Activated CD8-positive, alpha-beta T cell treated with anti-CD3 and anti-CD28 coated beads for 36 hours (primary cell): ENCODE results near the gene RIPOR3. TPM values are rescaled to one million over a fixed set of nuclear protein-coding genes. Genes with fewer than 3 reads are reported as not detected.

Source experiments
- ATAC-seq: fragments of 200-7000 bp; cut with Tn5 transposase; one replicate; pipeline ENCODE4 v1.10.0; 2021; ENCODE audit warnings: mild to moderate bottlenecking, moderate library complexity
- CTCF ChIA-PET: fragments of 350-600 bp; sonication (Branson Sonifier 250); formaldehyde crosslinking; loops from one replicate; lab custom pipeline; 2021; ENCODE audit warnings: antibody characterized with exemption; lab: Charles Lee
- POLR2A ChIA-PET: fragments of 350-600 bp; sonication (Branson Sonifier 250); formaldehyde crosslinking; loops from one replicate; lab custom pipeline; 2021; ENCODE audit warnings: antibody characterized with exemption; lab: Charles Lee
- DNase-seq: peaks from one replicate; pipeline ENCODE4 v3.0.0-alpha.2; 2020
- H3K27ac Mint-ChIP-seq: one replicate; pipeline ENCODE4 v1.8.0; 2021; ENCODE audit warnings: mild to moderate bottlenecking, mixed read lengths
- H3K27me3 Mint-ChIP-seq: one replicate; pipeline ENCODE4 v1.8.0; 2021; ENCODE audit warnings: mixed read lengths
- H3K36me3 Mint-ChIP-seq: one replicate; pipeline ENCODE4 v1.8.0; 2021; ENCODE audit warnings: low read depth, mixed read lengths
- H3K4me1 Mint-ChIP-seq: one replicate; pipeline ENCODE4 v1.8.0; 2021; ENCODE audit warnings: low read depth, mixed read lengths
- H3K4me3 Mint-ChIP-seq: one replicate; pipeline ENCODE4 v1.8.0; 2021; ENCODE audit warnings: mild to moderate bottlenecking, moderate library complexity, mixed read lengths
- H3K9me3 Mint-ChIP-seq: one replicate; pipeline ENCODE4 v1.8.0; 2021; ENCODE audit warnings: mixed read lengths
- CTCF ChIP-seq: fragments of 200-600 bp; IDR thresholded peaks from one replicate; pipeline ENCODE4 v1.8.0; 2022; ENCODE audit warnings: antibody characterized with exemption, mild to moderate bottlenecking
- intact Hi-C: fragments of 100-400 bp; cut with micrococcal nuclease; formaldehyde crosslinking; loops from one replicate; pipeline ENCODE4 v1.10.0; 2022
- total RNA-seq, 2 experiments: library from RNA; stranded (reverse); gene quantifications; one replicate each; pipeline ENCODE4 v1.2.3, GENCODE V29; 2021

RIPOR3 gene
- total RNA-seq, 2 experiments from 2014 or later = not detected

DNA sequence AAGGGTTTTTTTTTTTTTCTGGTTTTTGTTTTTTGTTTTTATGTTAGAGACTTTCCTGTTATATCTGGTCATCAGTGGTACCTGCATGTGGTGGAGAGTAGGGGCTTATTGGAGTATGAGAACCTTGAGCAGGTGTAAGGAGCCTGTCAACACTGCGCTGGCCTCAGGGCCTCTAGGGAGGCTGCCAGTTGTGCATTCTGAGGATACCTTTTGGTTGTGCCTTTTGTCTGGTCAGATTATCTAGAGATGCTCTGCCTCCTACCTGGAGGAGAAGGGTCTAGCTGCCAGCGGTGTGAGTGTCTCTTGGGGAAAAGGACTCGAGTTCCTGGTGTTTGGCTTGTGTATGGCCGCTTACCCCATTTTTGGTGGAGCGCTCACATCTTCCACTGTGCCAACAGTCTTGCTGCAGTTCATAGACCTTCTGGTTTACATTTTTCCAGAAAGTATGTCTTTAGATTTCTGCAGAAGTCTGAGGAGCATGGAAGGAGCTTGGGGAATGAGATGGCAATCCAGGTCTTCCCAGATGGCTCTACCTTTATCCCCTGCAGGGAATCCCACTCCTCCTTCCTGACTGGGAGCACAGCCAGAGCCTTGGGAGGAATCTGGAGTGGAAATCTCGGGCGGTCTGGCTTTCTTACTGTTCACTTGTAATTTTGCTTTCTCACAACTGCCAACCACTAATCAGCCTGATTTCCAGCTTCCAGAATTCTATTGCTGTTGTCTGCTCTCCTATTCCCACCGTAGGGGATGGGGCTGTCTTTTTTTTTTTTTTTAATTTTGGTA, 131.3 kb downstream of the RIPOR3 start:
- peaks cover 67% of the 10 kb centered on the region for H3K4me1 Mint-ChIP-seq

DNA sequence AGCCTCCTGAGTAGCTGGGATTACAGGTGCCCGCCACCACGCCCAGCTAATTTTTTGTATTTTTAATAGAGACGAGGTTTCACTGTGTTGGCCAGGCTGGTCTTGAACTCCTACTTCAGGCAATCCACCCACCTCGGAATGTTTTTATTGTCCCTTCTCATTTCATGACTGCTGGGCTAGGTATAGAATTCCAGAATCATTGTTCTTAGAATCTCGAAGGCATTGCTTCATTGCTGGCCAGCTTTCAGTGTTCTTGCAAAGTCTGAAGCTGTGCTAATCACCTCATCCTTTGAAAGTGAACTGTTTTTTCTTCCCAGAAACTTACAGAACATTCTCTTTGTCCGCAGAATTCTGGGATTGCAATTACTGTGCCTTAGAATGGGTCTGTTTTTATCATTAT, 132.2 kb downstream of the RIPOR3 start:
- intact Hi-C loops = no loop called here
- no peak for TF ChIP-seq CTCF
- Mint-ChIP-seq H3K4me3 (no peak overlapping the region), H3K36me3 (peaks cover 45% of the 10 kb centered on the region), H3K4me1 (peaks cover 58% of the 10 kb centered on the region), H3K27me3 (no peaks in the 10 kb centered on the region), H3K9me3 (no peaks in the 10 kb centered on the region), H3K27ac (peak overlapping the region; percentile 36)
- ChIA-PET POLR2A (interaction anchor here (0.8 to 1.6 kb wide), 3 partner anchors 8 to 76 kb away, joined by 4 to 6 read pairs (median 4); no protein-coding TSS in a partner anchor), CTCF (interaction anchor here (1.0 kb wide), 1 partner anchor 18 kb away, joined by 3 read pairs; no protein-coding TSS in a partner anchor)
- DNase-seq (no peak), ATAC-seq (no peak)

More for the DNA sequence above, 131.3 kb downstream of the RIPOR3 start:
- Mint-ChIP-seq H3K27ac (peak overlapping the region; percentile 36), H3K27me3 (no peaks in the 10 kb centered on the region), H3K36me3 (peaks cover 51% of the 10 kb centered on the region), H3K4me3 (no peak overlapping the region), H3K9me3 (no peaks in the 10 kb centered on the region)
- DNase-seq (no peak), ATAC-seq (no peak)
- ChIA-PET POLR2A (interaction anchor here (0.6 to 5.8 kb wide), 6 partner anchors 9 to 77 kb away, joined by 3 to 42 read pairs (median 5); partner anchors contain the start of gene PTPN1), CTCF (interaction anchor here (0.6 to 1.9 kb wide), 4 partner anchors 17 to 40 kb away, joined by 3 to 7 read pairs (median 4); no protein-coding TSS in a partner anchor)
- TF ChIP-seq CTCF = no peak
- intact Hi-C loops = loop anchor here (5.0 kb wide), 1 partner anchor 43 kb away; no protein-coding TSS in a partner anchor

GRCh38 chr20:50558483-50558925, 132.8 kb downstream of the RIPOR3 start:
- Mint-ChIP-seq H3K27ac (no peak overlapping the region), H3K27me3 (no peaks in the 10 kb centered on the region), H3K36me3 (peaks cover 43% of the 10 kb centered on the region), H3K9me3 (no peaks in the 10 kb centered on the region), H3K4me3 (no peak overlapping the region), H3K4me1 (peaks cover 53% of the 10 kb centered on the region)
- ATAC-seq = no peak
- ChIA-PET POLR2A (interaction anchor here (0.8 kb wide), 1 partner anchor 13 kb away, joined by 4 read pairs; no protein-coding TSS in a partner anchor), CTCF (interaction anchor here (1.3 kb wide), 1 partner anchor 12 kb away, joined by 3 read pairs; no protein-coding TSS in a partner anchor)
- intact Hi-C loops = no loop called here
- no peak for DNase-seq
- no peak for TF ChIP-seq CTCF

GRCh38 chr20:50557549-50558134, 133.7 kb downstream of the RIPOR3 start:
- Mint-ChIP-seq H3K4me3 (no peak overlapping the region), H3K27ac (no peak overlapping the region), H3K27me3 (no peaks in the 10 kb centered on the region), H3K4me1 (peaks cover 46% of the 10 kb centered on the region), H3K36me3 (peaks cover 34% of the 10 kb centered on the region), H3K9me3 (no peaks in the 10 kb centered on the region)
- TF ChIP-seq CTCF = no peak
- ChIA-PET CTCF (interaction anchor here (1.3 to 2.0 kb wide), 3 partner anchors 12 to 64 kb away, joined by 3 to 5 read pairs (median 5); no protein-coding TSS in a partner anchor), POLR2A (interaction anchor here (2.7 kb wide), 1 partner anchor 8 kb away, joined by 9 read pairs; no protein-coding TSS in a partner anchor)
- DNase-seq (no peak), ATAC-seq (no peak)
- intact Hi-C loops = no loop called here
